ENCODE measurements around the gene TAAR6.

TAAR6 gene

DNA sequence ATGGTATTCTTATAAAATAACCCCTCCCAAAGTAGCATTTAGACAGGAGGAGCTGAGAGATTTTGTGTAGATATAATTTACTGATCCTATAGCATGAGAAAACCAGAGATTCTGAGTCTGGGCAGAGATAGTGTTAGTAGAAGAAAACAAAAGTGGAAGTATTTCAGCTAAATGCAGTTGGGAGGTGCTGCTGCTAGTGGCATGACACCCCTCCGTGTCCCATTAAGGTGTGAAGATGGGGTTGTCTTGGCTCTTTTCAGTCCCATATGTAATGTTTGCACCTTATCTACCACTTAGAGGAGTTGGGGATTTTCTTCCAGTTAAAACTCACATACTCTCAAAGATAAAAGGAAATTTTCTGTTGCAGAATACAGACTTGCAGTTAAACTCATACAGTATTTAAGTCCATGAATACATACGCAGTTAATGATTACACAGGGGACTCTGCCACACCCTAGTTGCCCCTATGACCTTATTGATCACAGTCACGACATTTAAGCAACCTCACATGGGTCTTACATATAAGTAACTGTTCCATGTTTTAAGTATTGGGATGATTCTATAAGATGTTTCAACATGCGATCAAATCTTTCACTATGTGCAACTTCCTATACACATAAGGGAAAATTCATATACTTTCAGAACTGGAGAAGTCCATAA, 42.5 kb downstream of the TAAR6 start:
- no peaks in the 10 kb centered on the region for H3K4me1 ChIP-seq (ENCODE audit: control insufficient read depth, insufficient read depth, low read length)
- no peaks in the 10 kb centered on the region for H3K27me3 ChIP-seq (ENCODE audit: control insufficient read depth, insufficient read depth, low read length)
- H3K27ac ChIP-seq (ENCODE audit: low read length): no peak overlapping the region
- H3K36me3 ChIP-seq (ENCODE audit: control insufficient read depth, insufficient read depth, low read length): no peaks in the 10 kb centered on the region
- no peak overlapping the region for H3K4me3 ChIP-seq (ENCODE audit: low read length)
- no peak for DNase-seq (ENCODE audit: low read depth, low spot score)
- WGBS (ENCODE audit: insufficient coverage, insufficient read length): no CpG with 5 or more reads among the region's 4 CpGs
- no peaks in the 10 kb centered on the region for H3K9me3 ChIP-seq (ENCODE audit: control insufficient read depth, insufficient read depth, low read length)

DNA sequence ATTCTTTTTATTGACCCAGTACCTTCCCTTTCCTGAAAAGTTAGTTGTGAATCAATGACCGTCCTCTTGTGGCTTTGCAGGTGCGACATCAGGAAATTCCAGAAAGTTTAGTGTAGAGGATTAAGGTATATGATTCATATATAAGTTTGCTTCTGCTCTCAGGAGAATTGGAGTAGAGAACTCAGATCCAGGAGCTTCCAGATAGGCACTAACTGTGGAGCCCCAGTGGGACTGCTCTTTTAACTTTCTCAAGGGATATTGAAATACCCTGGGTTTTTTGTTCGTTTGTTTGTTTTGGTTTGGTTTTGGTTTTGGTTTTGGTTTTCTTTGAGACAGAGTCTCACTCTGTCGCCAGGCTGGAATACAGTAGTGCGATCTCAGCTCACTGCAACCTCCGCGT, 44.4 kb downstream of the TAAR6 start:
- H3K4me1 ChIP-seq (ENCODE audit: control insufficient read depth, insufficient read depth, low read length): no peaks in the 10 kb centered on the region
- H3K4me3 ChIP-seq (ENCODE audit: low read length): no peak overlapping the region

DNA sequence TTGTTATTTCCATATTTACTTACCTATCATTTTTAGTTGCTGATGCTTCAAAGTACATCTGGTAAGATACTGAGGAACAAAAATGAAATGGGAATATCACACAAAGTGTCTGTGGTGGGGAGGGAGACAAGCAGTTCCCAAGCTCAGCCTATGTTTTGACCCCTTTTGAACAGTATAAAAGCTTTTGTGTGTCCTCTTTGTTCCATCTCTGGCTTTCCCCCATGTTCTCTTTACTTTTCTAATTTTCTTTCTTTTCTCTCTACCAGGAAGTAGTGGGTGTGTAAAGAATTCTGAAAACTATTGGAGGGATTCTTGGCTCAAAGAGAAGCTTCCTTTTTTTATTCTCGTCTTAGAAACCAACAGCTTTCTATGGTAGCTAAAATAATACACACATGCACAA, 46.6 kb downstream of the TAAR6 start:
- Histone ChIP-seq H3K27ac (ENCODE audit: low read length) (no peak overlapping the region), H3K36me3 (ENCODE audit: control insufficient read depth, insufficient read depth, low read length) (no peaks in the 10 kb centered on the region), H3K4me3 (ENCODE audit: low read length) (no peak overlapping the region), H3K4me1 (ENCODE audit: control insufficient read depth, insufficient read depth, low read length) (no peaks in the 10 kb centered on the region), H3K9me3 (ENCODE audit: control insufficient read depth, insufficient read depth, low read length) (no peaks in the 10 kb centered on the region), H3K27me3 (ENCODE audit: control insufficient read depth, insufficient read depth, low read length) (no peaks in the 10 kb centered on the region)
- DNase-seq (ENCODE audit: low read depth, low spot score): no peak
- no CpG with 5 or more reads among the region's 1 CpG for WGBS (ENCODE audit: insufficient coverage, insufficient read length)

More for the DNA sequence above, 44.4 kb downstream of the TAAR6 start:
- no CpG with 5 or more reads among the region's 7 CpGs for WGBS (ENCODE audit: insufficient coverage, insufficient read length)
- Histone ChIP-seq H3K9me3 (ENCODE audit: control insufficient read depth, insufficient read depth, low read length) (no peaks in the 10 kb centered on the region), H3K36me3 (ENCODE audit: control insufficient read depth, insufficient read depth, low read length) (no peaks in the 10 kb centered on the region), H3K27ac (ENCODE audit: low read length) (no peak overlapping the region), H3K27me3 (ENCODE audit: control insufficient read depth, insufficient read depth, low read length) (no peaks in the 10 kb centered on the region)
- no peak for DNase-seq (ENCODE audit: low read depth, low spot score)
